ENCODE measurements around the gene ZSCAN30.
"Not testable (repeated sequence)": the region's sequence is repeated elsewhere in the genome, so short reads cannot be mapped to it uniquely, and the experiment has no call there.

The ZSCAN30 gene

DNA sequence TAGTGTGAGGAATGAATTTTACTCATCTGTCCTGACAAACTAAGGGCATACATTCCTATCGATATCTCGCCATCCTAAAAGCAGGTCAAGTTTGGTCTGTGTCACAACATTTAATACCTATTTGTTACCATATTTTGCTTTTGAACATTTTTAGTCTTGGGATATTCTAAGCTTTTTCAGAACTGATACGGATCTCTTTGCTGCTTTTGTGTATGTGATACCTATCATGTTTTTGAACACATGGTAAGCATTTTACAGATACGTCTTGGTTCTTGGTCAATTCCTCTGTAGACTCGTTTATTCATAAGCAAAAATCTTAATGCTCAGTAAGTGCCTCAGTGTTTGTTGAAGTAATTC lies 48.6 kb downstream of the ZSCAN30 start:
- DNase-seq: no peak
- intact Hi-C loops (cut with DNase I): loop anchor here (1.0 to 5.0 kb wide), 4 partner anchors 26 to 113 kb away; partner anchors contain the start of genes ZNF24 and ZSCAN30

DNA sequence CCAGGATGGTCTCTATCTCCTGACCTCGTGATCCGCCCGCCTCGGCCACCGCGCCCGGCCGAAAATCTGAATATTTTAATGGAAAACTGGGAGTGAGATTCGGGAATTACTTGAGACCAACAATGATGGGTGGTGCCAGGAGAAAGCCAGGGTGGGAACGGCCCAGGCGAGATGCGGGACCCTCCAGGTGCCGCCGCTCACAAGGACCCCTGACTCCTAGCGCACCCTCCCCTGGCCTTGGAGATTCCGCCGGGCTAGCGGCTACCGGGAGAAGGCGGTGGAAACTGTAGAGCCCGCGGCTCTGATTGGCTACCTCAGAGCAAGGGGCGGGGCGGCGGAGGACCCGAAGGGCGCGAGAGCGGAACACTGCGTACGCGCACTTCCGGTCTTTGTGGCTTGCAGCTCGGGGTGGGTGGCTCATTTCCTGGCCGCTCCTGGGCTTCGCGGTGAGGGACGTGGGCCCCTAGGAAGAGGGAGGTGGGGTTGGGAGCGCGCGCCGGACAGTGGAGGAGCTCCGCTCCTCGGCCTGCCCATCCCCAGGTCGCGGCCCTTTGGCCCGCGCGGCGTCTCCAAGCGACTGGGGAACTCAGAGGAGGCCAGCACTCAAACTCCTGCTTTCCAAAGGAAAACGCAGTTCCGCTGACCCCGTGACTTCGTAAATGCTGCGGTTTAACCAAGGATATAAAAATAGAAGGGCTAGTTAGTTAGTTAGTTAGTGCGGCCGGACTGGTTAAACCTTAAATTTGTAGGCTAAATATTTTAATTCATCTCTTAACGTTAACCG lies 49.2 kb downstream of the ZSCAN30 start, which contains the start of gene ZNF397:
ZNF397 (plus strand) TSS at position 371 of the 784 bp plus-strand sequence. CDS start 1,437 bp downstream, outside the sequence.
- DNase-seq: peak; percentile 94 to 99 (median 98)
- intact Hi-C loops (cut with DNase I): loop anchor here (1.0 to 5.0 kb wide), 4 partner anchors 26 to 114 kb away; partner anchors contain the start of genes ZNF24 and ZSCAN30

DNA sequence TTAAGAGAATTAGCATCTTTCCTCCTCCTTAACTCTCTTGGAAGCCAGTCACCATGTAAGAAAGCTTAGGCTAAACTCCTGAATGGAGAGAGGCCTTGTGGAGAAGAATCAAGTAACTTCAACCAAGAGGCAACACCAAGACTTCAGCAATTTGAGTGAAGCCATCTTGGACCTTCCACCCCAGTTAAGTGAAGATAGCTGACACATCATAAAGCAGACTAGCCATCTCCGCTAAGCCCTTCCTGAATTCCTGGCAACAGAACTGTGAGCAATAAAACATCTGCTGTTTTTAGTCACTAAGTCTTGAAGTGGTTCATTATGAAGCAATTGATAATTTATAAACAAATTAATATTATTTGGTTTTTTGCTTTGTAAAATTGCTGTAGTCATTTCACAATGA lies 50.7 kb downstream of the ZSCAN30 start:
- intact Hi-C loops (cut with DNase I): loop anchor here (10.0 kb wide), 1 partner anchor 235 kb away; no protein-coding TSS in a partner anchor

DNA sequence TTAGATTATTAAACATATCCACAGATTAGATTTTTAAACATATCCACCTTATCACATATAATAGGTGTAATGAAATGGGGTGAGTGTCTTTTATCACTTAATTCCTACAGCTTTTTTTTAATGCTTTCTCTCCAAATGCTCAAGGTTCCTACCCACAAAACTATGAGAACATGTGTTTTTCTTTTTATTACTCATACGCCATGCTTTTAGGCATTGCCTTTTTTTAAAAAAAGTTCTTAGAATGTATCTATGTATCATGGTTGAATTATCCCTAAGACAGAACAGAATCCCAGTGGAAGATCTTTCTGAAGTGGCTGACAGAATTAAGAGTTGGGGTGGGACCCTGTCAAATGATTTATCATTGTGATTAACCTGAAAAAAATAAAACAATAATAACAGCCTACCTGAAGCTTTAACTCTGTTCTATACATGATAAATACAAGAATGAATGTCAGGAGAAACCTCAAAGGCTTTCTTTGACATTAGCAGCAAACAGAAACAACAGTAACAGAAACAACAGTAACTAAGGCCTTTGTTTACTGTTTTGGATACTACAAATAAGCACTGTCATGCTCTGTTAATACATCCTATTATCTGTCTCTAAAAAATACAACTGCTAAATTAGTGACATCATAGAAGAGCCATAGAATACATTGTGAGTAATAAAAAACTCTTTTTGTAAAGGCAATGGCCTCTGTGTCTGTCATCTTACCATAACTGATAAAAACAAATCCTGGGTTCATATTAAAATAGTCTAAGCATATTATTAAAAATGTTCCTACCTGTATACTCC lies 53.3 kb downstream of the ZSCAN30 start:
- intact Hi-C loops (cut with DNase I): loop anchor here (10.0 kb wide), 1 partner anchor 232 kb away; no protein-coding TSS in a partner anchor
- no peak for DNase-seq

More for the DNA sequence above, 50.7 kb downstream of the ZSCAN30 start:
- no peak for DNase-seq

DNA sequence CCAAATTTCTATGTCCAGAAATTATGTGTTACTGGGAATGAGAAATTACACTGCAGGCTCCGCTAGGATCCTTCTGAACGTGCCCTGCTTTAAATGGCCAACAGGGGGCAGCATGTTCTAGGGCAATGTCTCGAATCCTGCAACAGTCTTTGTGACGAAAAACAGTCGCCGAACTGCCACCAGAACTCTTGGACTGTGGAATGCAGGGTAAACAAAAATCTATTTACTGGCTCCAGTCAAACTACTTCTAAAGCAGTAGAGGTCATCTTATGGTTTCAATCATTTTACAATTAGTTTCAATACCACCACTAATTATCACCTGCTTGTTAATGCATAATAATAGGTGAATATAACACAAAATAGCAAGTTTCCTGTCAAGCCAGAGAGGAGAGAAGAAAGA lies 59.0 kb downstream of the ZSCAN30 start:
- peak; percentile 56 to 96 (median 83) for DNase-seq
- intact Hi-C loops (cut with DNase I): loop anchor here (1.0 to 10.0 kb wide), 3 partner anchors 114 to 226 kb away; partner anchors contain the start of gene ZNF24

DNA sequence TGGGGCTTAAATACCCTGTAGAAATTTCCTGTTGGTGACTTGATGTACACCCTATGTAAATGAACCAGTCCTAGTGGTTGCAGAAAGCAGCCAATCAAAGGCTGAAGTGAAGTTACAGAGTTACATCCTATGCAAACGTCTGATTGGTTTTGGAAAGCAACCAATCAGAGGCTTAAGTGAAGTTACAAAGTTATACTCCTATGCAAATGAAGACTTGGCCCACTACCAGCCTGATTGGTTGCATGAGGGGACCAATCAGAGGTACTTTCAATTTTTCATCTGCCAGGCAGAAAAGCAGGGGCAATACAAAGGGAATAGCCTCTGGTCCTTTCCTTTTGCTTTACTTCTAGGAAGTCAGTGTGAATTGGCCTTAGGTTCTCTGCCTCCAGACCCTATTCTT lies 62.8 kb downstream of the ZSCAN30 start:
- intact Hi-C loops (cut with DNase I): no loop called here
- no peak for DNase-seq

DNA sequence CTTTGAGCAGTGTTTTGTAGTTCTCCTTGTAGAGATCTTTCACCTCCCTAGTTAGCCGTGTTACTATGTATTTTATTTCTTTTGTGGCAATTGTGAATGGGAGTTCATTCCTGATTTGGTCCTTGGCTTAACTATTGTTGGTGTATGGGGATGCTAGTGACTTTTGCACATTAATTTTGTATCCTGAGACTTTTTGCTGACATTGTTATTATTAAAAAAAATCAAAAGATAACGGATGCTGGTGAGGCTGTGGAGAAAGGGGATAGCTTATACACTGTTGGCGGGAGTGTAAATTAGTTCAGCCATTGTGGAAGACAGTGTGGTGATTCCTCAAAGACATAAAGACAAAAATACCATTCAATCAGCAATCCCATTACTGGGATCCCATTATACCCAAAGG lies 66.2 kb downstream of the ZSCAN30 start:
- intact Hi-C loops (cut with DNase I): no loop called here
- DNase-seq: no peak

DNA sequence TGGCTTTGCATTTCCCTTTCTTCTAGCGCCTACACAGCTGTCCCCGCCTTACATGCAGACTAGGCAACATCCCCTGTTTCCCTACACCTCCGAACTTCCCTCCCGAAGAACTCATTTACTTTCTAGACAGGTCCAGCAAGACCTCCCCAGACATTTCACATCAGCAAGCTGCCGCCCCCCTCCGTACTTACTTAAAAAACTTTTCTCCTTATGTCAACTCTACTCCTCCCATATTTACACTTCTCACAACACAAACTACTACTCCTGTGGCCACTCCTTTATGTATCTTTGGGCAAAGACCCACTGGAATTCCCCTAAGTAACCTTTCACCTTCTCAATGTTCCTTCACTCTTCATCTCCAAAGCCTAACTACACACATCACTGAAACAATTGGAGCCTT lies 69.6 kb downstream of the ZSCAN30 start:
- intact Hi-C loops (cut with DNase I): no loop called here
- DNase-seq: no peak

DNA sequence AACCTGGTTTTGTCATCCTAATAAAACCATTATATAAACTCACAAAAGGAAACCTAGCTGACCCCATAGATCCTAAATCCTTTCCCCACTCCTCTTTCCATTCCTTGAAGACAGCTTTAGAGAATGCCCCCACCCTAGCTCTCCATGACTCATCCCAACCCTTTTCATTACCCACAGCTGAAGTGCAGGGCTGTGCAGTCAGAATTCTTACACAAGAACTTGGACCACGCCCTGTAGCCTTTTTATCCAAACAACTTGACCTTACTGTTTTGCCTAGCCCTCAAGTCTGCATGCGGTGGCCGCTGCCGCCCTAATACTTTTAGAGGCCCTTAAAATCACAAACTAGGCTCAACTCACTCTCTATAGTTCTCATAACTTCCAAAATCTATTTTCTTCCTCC lies 70.7 kb downstream of the ZSCAN30 start:
- intact Hi-C loops (cut with DNase I); DNase-seq: not testable (repeated sequence)

DNA sequence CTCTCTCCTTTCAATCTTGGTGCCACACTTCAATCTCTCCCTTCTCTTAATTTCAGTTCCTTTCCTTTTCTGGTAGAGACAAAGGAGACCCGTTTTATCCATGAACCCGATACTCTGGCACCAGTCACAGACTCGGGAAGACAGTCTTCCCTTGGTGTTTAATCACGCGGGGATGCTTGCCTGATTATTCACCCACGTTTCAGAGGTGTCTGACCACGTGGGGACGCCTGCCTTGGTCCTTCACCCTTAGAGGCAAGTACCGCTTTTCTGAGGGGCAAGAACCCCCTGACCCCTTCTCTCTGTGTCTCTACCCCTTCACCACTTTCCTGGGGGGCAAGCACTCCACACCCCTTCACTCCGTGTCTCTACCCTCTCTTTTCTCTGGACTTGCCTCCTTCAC lies 73.4 kb downstream of the ZSCAN30 start:
- intact Hi-C loops (cut with DNase I); DNase-seq: not testable (repeated sequence)

DNA sequence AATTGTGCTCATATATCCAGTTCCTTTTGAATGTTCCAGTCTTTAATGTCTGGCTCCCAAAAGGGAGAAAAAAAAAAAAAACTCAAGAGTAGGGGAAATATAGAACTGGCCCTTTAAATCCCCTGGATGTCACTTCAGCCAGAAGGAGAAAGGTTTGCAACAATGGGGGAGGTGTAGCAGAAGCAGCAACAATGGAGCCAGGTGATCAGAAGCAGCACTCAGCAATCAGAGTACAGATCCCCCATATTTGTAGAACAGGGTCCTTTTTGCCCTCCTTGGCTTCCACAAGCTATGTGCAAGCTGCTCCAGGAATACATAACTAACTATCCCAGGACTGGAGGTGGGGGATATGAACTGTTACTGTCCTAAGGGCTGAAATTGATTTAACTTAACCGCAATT lies 75.0 kb downstream of the ZSCAN30 start:
- DNase-seq: no peak
- intact Hi-C loops (cut with DNase I): no loop called here

DNA sequence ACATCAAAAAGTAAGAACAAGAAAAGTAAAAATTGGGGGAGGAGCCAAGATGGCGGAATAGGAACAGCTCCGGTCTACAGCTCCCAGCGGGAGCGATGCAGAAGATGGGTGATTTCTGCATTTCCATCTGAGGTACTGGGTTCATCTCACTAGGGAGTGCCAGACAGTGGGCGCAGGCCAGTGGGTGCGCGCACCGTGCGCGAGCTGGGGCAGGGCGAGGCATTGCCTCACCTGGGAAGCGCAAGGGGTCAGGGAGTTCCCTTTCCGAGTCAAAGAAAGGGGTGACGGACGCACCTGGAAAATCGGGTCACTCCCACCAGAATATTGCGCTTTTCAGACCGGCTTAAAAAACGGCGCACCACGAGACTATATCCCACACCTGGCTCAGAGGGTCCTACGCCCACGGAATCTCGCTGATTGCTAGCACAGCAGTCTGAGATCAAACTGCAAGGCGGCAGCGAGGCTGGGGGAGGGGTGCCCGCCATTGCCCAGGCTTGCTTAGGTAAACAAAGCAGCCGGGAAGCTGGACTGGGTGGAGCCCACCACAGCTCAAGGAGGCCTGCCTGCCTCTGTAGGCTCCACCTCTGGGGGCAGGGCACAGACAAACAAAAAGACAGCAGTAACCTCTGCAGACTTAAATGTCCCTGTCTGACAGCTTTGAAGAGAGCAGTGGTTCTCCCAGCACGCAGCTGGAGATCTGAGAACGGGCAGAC lies 84.1 kb downstream of the ZSCAN30 start:
- intact Hi-C loops (cut with DNase I); DNase-seq: not testable (repeated sequence)

DNA sequence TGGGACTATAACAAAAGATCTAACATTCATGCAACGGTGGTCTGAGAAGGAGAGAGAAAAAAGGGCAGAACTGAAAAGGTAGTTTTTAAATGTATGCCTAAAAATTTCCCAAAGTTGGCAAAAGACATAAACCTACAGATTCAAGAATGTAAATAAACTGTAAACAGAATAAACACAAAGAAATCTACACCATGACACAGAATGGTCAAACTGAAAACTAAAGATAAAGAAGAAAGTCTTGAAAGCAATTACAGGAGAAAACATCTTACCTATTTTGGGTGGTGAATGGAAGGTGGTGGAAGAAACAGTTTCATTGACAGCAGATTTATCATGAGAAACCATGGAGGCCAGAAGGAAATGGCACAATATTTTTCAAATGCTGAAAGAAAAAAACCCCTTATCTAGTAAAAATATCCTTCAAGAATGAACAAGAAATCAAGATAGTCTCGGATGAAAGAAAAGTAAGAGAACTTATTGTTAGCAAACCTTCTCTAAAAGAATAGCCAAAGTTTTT lies 84.8 kb downstream of the ZSCAN30 start:
- DNase-seq: no peak
- intact Hi-C loops (cut with DNase I): no loop called here

DNA sequence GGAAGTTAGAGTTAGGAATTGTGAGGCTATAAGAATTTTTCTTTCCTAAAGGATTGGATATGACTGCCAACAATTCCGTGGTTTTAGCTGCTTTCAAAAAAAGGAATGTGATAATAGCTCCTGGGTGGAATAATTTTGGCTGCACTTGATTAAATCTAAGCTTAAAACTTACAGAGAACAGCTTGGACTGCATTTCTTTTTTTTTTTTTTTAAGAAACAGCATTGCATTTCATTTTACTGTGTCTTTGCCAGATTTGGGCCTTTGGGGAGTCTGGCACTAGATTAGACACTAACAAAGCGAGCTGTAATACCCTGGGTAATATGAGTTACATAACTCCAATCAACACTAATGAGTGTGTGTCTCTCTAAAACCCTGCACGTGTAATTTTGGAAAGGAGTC lies 87.0 kb downstream of the ZSCAN30 start:
- no peak for DNase-seq
- intact Hi-C loops (cut with DNase I): no loop called here

DNA sequence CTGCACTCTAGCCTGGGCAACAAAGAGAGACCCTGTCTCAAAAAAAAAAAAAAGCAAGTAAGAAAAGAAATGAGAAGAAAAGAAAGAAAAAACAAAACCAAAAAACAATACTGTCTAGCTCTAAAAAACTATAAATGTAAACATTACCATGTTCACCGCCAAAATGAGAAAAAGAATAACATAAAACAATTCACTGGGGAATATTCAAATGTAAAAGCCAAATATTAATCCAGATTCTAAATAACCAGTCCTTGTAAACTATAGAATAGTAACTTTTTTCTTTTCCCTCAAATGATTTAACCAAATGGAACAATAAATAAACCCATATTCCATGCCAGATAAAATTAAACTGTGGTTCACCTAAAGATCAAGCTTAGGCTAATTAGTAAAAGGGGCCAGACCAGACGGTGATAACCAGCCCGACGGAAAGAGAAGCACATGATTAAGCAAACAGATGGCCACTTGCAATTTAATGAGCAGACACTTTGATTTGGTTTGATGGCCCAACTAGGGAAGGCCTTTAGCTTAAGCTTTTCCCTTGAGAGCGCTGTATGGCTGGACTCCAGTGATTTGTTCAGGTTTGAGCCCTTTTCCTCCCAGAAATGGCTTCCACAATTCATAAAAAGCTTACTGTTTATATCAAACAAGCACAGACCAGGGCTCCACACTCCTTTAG lies 88.6 kb downstream of the ZSCAN30 start:
- intact Hi-C loops (cut with DNase I): no loop called here
- no peak for DNase-seq

All from posterior cingulate gyrus (tissue), 11 donors.